ENCODE measurements around the gene DYRK1B.

The DYRK1B gene

GRCh38 chr19:39852882-39853281 is 18.9 kb upstream of the DYRK1B start:
- DNase-seq, result no peak

GRCh38 chr19:39850892-39851291 is 16.9 kb upstream of the DYRK1B start:
- DNase-seq, result no peak

DNA sequence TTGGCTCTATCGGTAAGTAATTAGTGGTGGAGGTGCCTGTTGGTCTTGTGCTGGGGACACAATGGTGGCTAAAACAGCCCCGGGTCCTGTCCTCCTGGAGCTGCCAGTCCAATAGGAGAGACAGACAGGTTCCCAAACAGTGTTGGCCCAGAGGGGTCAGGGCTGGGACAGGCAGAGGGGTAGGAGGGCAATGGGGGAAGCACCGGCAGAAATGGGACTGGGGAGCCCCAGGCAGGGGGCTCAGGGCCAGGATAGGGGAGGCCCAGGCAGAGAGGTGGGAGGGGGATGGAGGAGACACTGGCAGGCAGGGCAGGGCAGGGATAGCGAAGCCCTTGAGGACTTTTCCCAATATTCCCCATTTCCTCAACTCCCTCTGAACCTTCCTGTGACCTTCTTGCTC is 14.4 kb upstream of the DYRK1B start:
- no peak for DNase-seq

DNA sequence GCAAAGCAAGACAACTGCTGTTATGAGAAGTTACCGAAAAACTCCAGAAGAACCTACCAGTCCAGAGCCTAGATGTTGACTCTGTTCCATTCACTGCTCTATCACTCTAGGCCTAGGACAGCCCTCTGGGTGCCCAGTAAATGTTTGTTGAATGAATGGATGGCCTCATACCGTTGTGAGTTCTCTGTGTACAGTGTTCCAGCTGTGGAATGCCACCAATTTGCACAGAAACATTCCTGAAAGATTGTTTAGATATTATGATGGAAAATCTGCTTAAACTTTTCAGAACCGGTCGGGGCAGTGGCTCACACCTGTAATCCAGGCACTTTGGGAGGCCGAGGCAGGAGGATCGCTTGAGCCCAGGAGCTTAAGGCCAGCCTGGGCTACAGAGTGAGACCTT is 13.6 kb upstream of the DYRK1B start:
- no peak for DNase-seq

DNA sequence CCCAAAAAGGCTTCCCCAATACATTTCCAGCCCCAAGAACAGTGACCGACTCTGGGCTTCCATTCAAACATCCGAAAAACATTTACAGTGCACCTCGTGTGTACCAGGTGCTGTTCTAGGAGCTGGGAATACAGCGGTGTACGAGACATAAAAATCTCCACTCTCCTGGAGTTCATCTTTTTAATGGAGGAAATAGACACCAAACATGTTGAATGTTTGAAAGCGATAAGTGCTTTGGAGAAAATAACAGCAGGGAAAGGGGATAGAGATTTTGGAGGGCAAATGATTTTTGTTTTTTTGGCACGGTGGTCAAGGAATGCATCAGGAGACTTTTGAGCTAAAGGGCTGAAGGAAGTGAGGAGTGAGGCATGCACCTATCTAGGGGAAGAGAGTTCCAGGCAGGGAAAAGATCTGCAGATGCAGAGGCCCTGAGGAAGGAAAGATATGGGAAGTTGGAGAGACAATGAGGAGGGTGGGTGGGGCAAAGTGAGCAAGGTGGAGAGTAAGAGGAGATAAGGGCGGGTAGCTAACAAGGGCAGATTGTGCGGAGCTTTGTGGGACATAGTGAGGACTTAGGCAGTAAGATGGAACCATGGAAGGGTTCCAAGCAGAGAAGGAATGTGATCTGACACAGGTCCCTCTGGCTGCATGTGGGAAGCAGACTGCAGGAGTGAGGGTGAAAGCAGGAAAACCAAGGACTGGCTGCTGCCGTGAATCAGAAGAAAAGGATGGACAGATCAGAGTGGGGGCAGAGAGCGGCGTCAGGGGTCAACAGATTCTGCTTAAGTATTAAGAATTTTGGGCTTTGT is 12.9 kb upstream of the DYRK1B start:
- no peak for DNase-seq

DNA sequence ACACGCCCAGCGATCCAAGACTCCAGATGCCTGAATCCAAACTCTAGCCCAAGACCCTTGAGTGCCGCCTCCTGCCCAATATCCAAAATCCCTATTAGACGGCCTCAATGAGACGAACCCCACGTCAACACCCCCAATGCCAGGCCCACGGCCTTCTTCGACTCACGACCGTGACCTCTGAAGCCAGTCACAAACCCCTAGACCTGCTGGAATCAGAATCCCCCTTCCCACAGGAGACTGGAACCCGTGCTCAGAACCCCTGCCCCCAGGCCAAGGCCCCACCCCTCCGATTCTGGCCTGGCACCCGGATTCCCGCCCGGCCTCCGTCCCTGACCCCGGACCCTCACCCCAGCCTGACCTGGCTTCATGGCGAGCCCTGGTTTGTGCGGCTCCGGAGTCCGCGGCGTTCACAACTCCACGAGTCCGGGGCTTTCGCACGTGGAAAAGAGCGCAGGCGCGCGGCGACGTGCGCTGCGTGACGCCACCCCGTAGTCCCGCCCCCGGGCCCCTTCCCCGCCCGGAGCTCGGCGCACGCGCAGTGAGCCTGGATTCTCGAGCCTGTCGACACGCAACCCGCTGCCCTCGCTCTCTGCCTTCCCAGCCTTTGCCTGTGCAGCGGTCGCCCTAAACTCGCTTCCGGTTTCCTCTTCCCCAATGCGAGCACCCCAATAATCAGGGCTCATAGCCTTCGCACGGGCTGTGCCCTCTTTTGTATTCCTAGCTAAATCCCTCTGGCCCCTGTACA is 12.1 kb upstream of the DYRK1B start, which contains the start of gene FBL:
Gene FBL, minus strand, starts transcription at position 447 of the 745 bp plus-strand sequence. Its CDS starts 79 bp downstream, at position 368.
- DNase-seq, result peak; percentile 88

GRCh38 chr19:39845584-39845932 is 11.6 kb upstream of the DYRK1B start:
- peak; percentile 19 for DNase-seq

- no peak for DNase-seq
Observed at GRCh38 chr19:39845172-39845571, 11.2 kb upstream of the DYRK1B start.

- peak; percentile 43 for DNase-seq
Observed at GRCh38 chr19:39843919-39844793, 10.2 kb upstream of the DYRK1B start.

DNA sequence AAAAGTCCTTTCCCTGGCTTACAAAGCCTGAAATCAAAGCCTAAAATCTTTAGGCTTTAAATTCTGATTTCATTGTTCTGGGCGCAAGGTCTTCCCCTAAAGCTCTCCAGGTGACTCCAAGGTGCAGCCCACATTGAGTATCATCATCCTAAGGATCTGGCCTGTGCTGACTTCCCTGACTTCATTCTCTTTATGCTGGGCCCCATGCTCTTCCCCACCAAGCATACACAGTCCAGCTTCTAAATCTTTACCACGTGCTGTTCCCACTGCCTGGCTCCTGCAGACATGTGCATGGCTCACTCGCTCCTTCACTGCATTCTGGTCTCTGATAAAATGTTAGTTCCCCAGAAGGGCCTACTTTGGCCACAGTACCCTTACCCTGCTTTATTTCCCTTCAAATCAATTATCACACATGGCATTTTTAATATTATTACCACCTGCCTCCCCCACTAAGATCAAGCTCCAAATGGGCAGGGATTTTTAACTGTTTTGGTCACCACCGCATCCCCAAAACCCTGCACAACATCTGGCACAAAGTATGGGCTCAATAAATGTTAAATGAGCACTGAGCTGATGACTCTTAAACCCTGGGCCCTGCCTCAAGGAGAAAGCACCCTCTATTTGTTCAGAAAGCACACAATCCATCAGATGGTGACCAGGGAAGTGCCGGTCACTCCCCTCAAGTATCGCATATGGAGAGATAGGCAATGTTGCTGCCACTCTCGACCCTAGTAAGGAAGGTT is 8.9 kb upstream of the DYRK1B start:
- no peak for DNase-seq

GRCh38 chr19:39841041-39841440 is 7.1 kb upstream of the DYRK1B start:
- no peak for DNase-seq

GRCh38 chr19:39840492-39840891 is 6.5 kb upstream of the DYRK1B start:
- DNase-seq, result no peak

DNA sequence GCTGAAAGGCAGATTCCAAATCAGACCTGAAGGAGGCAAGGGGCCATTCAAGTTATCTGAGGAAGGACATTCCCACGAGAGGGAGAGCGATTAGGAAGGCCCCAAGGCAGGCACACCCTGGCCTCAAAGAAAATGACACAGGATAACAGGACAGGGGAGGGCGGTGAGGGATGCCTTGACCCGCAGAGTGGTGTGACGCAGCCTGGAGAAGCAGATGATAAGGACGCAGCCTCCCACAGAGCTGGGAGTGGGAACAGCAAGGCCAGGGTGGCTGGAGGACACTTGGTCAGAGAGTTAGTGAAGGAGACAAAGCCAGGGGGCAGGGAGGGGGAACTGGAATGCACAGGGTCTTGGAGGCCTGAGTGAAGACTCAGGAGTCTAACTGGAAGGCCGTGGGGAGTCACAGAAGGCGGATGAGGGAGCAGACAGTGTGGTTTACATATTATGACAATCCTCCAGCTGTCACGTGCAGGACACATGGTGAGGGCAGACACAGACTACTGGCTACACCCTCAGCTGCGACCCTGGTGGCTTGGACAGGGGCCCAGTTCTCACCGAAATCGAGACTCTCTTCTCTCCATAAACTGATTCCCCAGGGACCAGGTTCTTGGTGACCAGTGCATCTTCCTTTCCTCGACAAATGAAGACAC is 5.8 kb upstream of the DYRK1B start:
- no peak for DNase-seq

GRCh38 chr19:39838569-39838968 is 4.6 kb upstream of the DYRK1B start:
- no peak for DNase-seq

DNA sequence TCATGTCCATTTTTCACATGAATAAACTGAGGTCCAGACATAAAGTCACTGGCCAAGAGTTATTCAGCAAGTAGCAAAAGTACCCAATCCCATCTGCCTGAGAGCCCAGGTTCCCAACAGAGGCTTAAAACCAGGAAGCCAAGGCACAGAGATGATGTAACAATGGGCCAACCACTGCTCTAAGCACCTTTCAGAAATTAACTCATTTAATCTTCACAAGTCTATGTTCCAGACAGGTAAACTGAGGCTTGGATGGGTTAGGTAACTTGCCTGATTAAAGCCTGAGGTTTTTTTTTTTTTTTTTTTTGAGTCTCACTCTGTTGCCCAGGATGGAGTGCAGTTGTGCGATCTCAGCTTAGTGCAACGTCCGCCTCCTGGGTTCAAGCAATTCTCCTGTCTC is 4.0 kb upstream of the DYRK1B start:
- DNase-seq, result no peak

- no peak for DNase-seq
Observed at GRCh38 chr19:39834287-39834841, 402 bp upstream of the DYRK1B start.

GRCh38 chr19:39833160-39833463 is 850 bp downstream of the DYRK1B start:
- DNase-seq, result no peak

DNA sequence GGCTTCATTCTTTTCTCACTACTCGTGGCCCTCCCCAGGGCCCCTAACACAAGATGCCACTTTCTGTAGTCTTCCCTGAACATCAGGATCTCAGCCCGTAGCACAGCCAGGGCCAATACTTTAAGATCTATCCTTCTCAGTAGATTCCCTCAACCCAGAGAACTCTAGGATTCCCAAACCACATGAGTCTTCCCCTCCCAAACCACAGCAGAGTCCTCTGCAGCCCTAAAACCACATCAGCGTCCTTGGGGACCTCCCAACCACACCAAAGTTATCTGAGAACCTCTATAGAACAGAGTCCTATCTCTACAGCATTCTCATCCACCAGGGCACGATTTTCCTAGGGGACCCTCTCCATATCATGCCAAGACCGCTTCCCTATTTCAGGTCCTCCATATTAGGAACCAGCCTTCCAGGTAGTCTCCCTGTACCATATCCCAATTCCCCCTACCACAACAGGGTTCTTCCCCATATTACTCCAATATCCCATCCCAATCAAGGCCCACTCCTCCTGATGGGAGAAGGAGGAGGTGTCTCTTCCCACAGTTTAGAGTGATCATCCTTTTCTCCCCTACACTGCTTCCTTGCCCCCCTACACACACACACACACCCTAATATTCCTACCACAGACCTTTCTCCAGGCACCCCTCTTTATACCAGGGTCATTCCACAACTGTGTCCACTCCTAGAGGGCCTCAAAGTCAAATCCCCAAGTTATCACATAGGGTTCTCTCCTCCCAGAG is 1.4 kb downstream of the DYRK1B start:
- DNase-seq, result no peak

GRCh38 chr19:39831679-39832078 is 2.3 kb downstream of the DYRK1B start:
- no peak for DNase-seq

DNA sequence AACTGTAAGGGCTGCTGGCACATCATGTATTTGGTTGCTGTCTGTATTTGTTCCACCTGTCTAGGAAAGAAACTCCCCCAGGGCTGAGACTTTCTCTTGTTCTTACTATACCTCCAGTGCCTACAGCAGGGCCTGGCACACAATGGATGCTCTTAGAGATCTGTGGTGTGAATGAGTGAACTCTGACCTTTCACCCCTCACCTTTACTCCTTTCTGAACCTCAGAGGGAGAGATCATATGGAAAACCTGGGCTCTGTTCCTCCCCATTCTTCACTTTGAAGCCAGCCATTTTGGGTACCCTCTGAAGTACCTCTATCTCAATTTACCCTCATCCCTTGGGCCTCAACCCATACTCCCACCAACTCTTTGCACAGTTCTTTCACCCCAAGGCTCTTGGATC is 3.1 kb downstream of the DYRK1B start:
- DNase-seq, result no peak

DNA sequence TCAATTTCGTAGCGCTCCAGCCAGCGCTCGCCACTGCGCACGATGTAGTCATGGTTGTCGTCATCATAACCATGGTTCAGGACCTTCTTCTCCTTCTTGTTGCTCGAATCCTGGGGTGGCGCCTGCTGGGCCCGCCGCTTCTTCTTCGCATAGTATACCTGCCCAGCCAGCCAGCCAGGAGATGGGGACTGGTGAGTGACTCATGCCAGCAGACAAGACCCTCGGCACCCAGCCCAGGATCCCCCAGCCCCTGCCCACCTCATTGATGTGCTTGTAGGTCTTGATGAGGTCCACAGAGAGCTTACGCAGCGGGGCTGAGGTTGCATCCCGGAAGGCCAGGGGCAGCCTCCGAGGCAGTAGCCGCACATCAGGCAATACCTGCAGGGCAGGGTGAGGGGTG is 3.6 kb downstream of the DYRK1B start:
- no peak for DNase-seq

Measured in fibroblast of skin of right quadriceps (primary cell).